Left ventricle myocardium inferior (tissue), 1 donor: ENCODE results near the gene MACROD2. TPM values are rescaled to one million over a fixed set of nuclear protein-coding genes. Genes with fewer than 3 reads are reported as not detected.

Source experiments
- DNase-seq: peaks from one replicate; pipeline ENCODE4 v3.0.0-alpha.2; 2020
- H3K27ac ChIP-seq: fragments of 200-600 bp; replicated peaks from 2 replicates; pipeline ENCODE4 v1.8.0; 2021
- H3K27me3 ChIP-seq: fragments of 200-600 bp; 2 replicates; pipeline ENCODE4 v1.8.0; 2021; ENCODE audit warnings: low read depth
- H3K36me3 ChIP-seq: fragments of 200-600 bp; 2 replicates; pipeline ENCODE4 v1.8.0; 2021
- H3K4me1 ChIP-seq: fragments of 200-600 bp; 2 replicates; pipeline ENCODE4 v1.8.0; 2021
- H3K4me3 ChIP-seq: fragments of 200-600 bp; 2 replicates; pipeline ENCODE4 v1.8.0; 2021; ENCODE audit warnings: mild to moderate bottlenecking, moderate library complexity
- H3K9me3 ChIP-seq: fragments of 200-600 bp; replicated peaks from 2 replicates; pipeline ENCODE4 v1.8.0; 2021
- intact Hi-C: fragments of 100-400 bp; cut with micrococcal nuclease; formaldehyde crosslinking; loops from one replicate; pipeline ENCODE4 v1.11.0; 2022
- total RNA-seq: library from RNA; stranded (reverse); fragmentation: NEBNext Ultra II Directional; extraction: Animal tissue kit (Norgen Biotek cat#: 25700); gene quantifications from one replicate; pipeline ENCODE4 v1.2.1, GENCODE V29; 2021
- TF ChIP-seq, protein P1 (sequence below): fragments of 200-600 bp; IDR thresholded peaks from 2 replicates; pipeline ENCODE4 v1.8.0; 2021; ENCODE audit warnings: antibody characterized with exemption, mild to moderate bottlenecking, borderline replicate concordance
- donor health status: DM: no; HTN: yes; CAD: no; lungs with severe emphysema.

Gene MACROD2
- total RNA-seq, 1 donor from 2014 or later: 3.6 TPM

DNA sequence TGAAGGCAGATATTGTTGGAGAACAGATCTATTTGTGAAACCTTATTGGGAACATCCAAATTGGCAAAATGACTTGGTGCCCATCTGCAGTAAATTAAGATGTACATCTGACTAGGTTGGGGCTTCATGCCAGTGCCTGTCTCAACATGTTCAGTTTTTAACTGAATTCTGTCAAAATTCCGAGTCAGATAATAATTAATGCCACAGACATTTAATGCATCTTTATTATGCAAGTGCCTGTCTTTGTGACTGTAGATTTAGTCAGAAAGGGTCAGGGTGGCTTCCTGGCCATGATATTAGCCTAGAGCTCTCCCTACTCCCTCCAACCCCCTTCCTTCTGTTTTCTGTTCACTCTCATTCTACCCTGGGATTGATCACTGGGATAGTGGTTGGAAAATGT lies 541.4 kb downstream of the MACROD2 start:
- TF ChIP-seq, protein P1, sequence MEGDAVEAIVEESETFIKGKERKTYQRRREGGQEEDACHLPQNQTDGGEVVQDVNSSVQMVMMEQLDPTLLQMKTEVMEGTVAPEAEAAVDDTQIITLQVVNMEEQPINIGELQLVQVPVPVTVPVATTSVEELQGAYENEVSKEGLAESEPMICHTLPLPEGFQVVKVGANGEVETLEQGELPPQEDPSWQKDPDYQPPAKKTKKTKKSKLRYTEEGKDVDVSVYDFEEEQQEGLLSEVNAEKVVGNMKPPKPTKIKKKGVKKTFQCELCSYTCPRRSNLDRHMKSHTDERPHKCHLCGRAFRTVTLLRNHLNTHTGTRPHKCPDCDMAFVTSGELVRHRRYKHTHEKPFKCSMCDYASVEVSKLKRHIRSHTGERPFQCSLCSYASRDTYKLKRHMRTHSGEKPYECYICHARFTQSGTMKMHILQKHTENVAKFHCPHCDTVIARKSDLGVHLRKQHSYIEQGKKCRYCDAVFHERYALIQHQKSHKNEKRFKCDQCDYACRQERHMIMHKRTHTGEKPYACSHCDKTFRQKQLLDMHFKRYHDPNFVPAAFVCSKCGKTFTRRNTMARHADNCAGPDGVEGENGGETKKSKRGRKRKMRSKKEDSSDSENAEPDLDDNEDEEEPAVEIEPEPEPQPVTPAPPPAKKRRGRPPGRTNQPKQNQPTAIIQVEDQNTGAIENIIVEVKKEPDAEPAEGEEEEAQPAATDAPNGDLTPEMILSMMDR: no peak
- Histone ChIP-seq H3K27me3 (no peaks in the 10 kb centered on the region), H3K4me1 (no peaks in the 10 kb centered on the region), H3K4me3 (no peak overlapping the region), H3K9me3 (no peaks in the 10 kb centered on the region), H3K36me3 (no peaks in the 10 kb centered on the region), H3K27ac (no peak overlapping the region)
- no peak for DNase-seq
- intact Hi-C loops: no loop called here

DNA sequence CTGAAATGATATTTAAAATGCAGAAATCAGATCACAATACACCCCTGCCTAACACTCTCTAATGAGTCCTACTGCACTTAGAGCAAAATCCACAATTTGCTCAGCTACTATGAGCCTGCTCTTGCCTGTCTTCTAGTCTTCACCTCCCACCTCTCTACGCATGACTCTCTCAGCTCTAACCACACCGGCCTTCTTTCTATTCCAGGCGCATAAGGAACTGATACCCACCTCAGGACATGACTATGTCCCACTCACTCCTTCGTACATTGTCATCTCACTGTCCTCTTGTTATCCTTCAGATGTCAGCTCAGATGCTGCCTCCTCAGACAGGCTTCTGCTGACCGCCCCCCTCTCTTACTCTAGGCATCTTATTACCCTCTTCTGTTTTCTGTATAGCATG lies 543.1 kb downstream of the MACROD2 start:
- DNase-seq: no peak
- TF ChIP-seq, protein P1: no peak
- Histone ChIP-seq H3K27me3 (no peaks in the 10 kb centered on the region), H3K9me3 (no peaks in the 10 kb centered on the region), H3K4me1 (no peaks in the 10 kb centered on the region), H3K27ac (no peak overlapping the region), H3K4me3 (no peak overlapping the region), H3K36me3 (no peaks in the 10 kb centered on the region)
- intact Hi-C loops: no loop called here

DNA sequence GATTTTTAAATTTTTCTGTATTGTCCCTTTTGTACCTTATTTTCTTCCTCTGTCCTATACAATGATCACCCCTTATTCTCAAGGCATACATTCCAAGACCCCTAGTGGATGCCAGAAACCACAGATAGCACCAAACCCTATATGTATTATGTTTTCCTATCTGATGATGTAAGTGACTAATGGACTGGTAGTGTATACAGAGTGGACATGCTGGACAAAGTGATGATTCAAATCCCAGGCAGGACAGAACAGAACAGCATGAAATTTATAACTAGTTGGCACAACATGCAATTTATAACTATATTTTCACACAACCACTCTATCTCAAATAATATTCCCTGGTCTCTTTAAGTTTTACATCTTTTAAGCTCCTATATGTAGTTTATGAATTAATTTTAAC lies 547.7 kb downstream of the MACROD2 start:
- DNase-seq: no peak
- H3K4me1 ChIP-seq: no peaks in the 10 kb centered on the region
- no peak overlapping the region for H3K4me3 ChIP-seq
- TF ChIP-seq, protein P1: no peak
- H3K9me3 ChIP-seq: no peaks in the 10 kb centered on the region
- intact Hi-C loops: no loop called here
- no peak overlapping the region for H3K27ac ChIP-seq
- H3K27me3 ChIP-seq: no peaks in the 10 kb centered on the region
- no peaks in the 10 kb centered on the region for H3K36me3 ChIP-seq

DNA sequence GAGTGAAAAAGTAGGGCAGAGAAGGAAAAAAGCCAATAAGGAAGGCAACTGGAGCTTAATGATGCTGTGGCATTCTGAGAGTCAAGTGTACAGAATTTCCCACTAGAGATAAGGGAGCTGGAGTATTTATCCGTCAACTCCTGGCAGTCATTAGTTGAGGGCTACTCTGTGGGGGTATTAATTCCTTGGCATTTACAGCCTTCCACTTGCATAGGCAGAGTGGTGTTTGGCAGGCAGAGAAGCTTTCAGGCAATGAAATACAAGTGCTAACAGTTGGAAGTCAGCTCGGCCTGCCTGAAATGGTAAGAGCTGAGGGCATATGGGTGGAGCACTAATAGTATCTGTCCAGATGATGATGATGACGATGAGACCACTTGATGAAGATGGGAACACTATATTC lies 549.4 kb downstream of the MACROD2 start:
- intact Hi-C loops: no loop called here
- no peaks in the 10 kb centered on the region for H3K4me1 ChIP-seq

DNA sequence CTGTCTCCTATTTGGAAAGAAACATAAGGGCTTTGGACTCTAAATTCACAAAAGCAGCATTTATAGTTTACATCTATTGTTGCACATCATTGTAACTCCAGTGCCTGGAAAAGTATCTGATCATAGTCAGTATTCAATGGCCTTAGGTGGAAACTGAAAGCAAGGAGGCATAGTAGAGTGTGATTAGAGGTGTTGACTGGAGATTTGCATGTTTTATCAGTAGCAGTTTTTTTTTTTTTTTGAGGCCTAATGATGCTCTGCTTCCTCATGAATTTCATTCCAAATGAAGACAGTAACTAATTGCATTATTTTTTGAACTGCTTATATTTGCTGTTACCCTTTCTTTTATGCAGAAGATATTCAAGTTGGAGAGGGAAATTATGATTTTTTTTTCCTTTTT lies 555.3 kb downstream of the MACROD2 start:
- intact Hi-C loops: no loop called here

More for the DNA sequence above, 549.4 kb downstream of the MACROD2 start:
- H3K9me3 ChIP-seq: no peaks in the 10 kb centered on the region
- H3K27me3 ChIP-seq: no peaks in the 10 kb centered on the region
- no peak overlapping the region for H3K27ac ChIP-seq
- DNase-seq: no peak
- H3K4me3 ChIP-seq: no peak overlapping the region
- H3K36me3 ChIP-seq: no peaks in the 10 kb centered on the region
- TF ChIP-seq, protein P1: no peak

More for the DNA sequence above, 555.3 kb downstream of the MACROD2 start:
- Histone ChIP-seq H3K36me3 (no peaks in the 10 kb centered on the region), H3K27me3 (no peaks in the 10 kb centered on the region), H3K4me3 (no peak overlapping the region), H3K4me1 (no peaks in the 10 kb centered on the region), H3K9me3 (no peaks in the 10 kb centered on the region), H3K27ac (no peak overlapping the region)
- no peak for DNase-seq
- TF ChIP-seq, protein P1: no peak
